ENCODE measurements around the gene TMEM94.

TMEM94 gene

GRCh38 chr17:75416006-75416405, 40.4 kb upstream of the TMEM94 start:
- Histone ChIP-seq H3K9me3 (replicated peaks; ENCODE audit: insufficient read depth, low read length) (no peaks in the 10 kb centered on the region), H3K27ac (ENCODE audit: low read length) (no peak overlapping the region), H3F3A (ENCODE audit: insufficient read depth, low read length) (no peaks in the 10 kb centered on the region), H3K4me2 (ENCODE audit: low read depth, low read length) (no peak overlapping the region), H2AFZ (ENCODE audit: low read length) (no peak overlapping the region), H3K9me2 (replicated peaks; ENCODE audit: insufficient read depth, low read length) (no peaks in the 10 kb centered on the region), H3K4me3 (ENCODE audit: low read length) (no peak overlapping the region), H3K79me2 (ENCODE audit: low read length) (no peaks in the 10 kb centered on the region), H3K4me1 (ENCODE audit: low read length) (0 out of 2 replicates have a peak, but pooled peaks cover 5% of the 10 kb centered on the region), H4K20me1 (ENCODE audit: insufficient read depth, low read length) (no peaks in the 10 kb centered on the region), H3K27me3 (replicated peaks; ENCODE audit: insufficient read depth, low read length) (peaks cover 4% of the 10 kb centered on the region; the same call in 1 of the 2 replicates), H3K36me3 (replicated peaks; ENCODE audit: insufficient read depth, low read length) (no peaks in the 10 kb centered on the region), H3K9ac (ENCODE audit: low read length) (no peak overlapping the region)
- DNase-seq, result no peak
- TF ChIP-seq EZH2 (optimal IDR thresholded peaks at IDR 0.05; ENCODE audit: low read depth, low read length), result no peak
- no peak for TF ChIP-seq EZH2phosphoT487 (IDR thresholded peaks at IDR 0.05; ENCODE audit: low read length)
- TF ChIP-seq, protein P1, sequence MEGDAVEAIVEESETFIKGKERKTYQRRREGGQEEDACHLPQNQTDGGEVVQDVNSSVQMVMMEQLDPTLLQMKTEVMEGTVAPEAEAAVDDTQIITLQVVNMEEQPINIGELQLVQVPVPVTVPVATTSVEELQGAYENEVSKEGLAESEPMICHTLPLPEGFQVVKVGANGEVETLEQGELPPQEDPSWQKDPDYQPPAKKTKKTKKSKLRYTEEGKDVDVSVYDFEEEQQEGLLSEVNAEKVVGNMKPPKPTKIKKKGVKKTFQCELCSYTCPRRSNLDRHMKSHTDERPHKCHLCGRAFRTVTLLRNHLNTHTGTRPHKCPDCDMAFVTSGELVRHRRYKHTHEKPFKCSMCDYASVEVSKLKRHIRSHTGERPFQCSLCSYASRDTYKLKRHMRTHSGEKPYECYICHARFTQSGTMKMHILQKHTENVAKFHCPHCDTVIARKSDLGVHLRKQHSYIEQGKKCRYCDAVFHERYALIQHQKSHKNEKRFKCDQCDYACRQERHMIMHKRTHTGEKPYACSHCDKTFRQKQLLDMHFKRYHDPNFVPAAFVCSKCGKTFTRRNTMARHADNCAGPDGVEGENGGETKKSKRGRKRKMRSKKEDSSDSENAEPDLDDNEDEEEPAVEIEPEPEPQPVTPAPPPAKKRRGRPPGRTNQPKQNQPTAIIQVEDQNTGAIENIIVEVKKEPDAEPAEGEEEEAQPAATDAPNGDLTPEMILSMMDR (IDR thresholded peaks at IDR 0.05; ENCODE audit: low read length), result no peak

DNA sequence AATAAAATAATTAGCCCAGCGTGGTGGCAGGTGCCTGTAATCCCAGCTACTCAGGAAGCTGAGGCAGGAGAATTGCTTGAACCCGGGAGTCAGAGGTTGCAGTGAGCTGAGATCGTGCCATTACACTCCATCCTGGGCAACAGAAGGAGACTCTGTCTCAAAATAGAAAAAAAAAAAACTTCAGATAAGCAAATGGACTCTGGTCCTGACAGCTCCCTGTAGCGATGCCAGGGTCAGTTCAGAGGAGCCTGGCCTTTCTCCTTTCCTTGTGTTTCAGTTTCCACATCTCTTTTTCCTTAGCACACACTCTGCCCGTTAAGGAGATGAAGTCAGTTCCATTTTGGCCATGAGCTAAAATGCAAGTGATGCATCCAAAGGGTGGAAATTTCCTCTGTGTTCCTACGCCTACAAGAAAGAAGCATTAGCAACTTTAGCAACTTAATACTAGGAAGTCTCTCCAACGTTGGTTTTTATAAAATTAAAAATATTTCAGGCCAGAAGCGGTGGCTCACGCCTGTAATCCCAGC, 39.3 kb upstream of the TMEM94 start:
- Histone ChIP-seq H3K9ac (ENCODE audit: low read length) (no peak overlapping the region), H3K27me3 (replicated peaks; ENCODE audit: insufficient read depth, low read length) (peaks cover 4% of the 10 kb centered on the region; the same call in 1 of the 2 replicates), H3K27ac (ENCODE audit: low read length) (no peak overlapping the region), H3K4me2 (ENCODE audit: low read depth, low read length) (no peak overlapping the region), H3K36me3 (replicated peaks; ENCODE audit: insufficient read depth, low read length) (no peaks in the 10 kb centered on the region), H3K79me2 (ENCODE audit: low read length) (no peaks in the 10 kb centered on the region), H3K4me3 (ENCODE audit: low read length) (no peak overlapping the region), H3K9me3 (replicated peaks; ENCODE audit: insufficient read depth, low read length) (no peaks in the 10 kb centered on the region), H3K9me2 (replicated peaks; ENCODE audit: insufficient read depth, low read length) (no peaks in the 10 kb centered on the region), H3K4me1 (ENCODE audit: low read length) (0 out of 2 replicates have a peak, but pooled peaks cover 3% of the 10 kb centered on the region), H4K20me1 (ENCODE audit: insufficient read depth, low read length) (no peaks in the 10 kb centered on the region), H2AFZ (ENCODE audit: low read length) (no peak overlapping the region), H3F3A (ENCODE audit: insufficient read depth, low read length) (no peaks in the 10 kb centered on the region)
- no peak for TF ChIP-seq EZH2 (optimal IDR thresholded peaks at IDR 0.05; ENCODE audit: low read depth, low read length)
- no peak for TF ChIP-seq EZH2phosphoT487 (IDR thresholded peaks at IDR 0.05; ENCODE audit: low read length)
- TF ChIP-seq, protein P1 (IDR thresholded peaks at IDR 0.05; ENCODE audit: low read length), result no peak
- no peak for DNase-seq

- H3K9me2 ChIP-seq (replicated peaks; ENCODE audit: insufficient read depth, low read length), result no peaks in the 10 kb centered on the region
- H3K9me3 ChIP-seq (replicated peaks; ENCODE audit: insufficient read depth, low read length), result no peaks in the 10 kb centered on the region
- H3K4me2 ChIP-seq (ENCODE audit: low read depth, low read length), result no peak overlapping the region
- no peaks in the 10 kb centered on the region for H3K79me2 ChIP-seq (ENCODE audit: low read length)
- peaks cover 4% of the 10 kb centered on the region; the same call in 1 of the 2 replicates for H3K27me3 ChIP-seq (replicated peaks; ENCODE audit: insufficient read depth, low read length)
- no peak for DNase-seq
- no peak overlapping the region for H3K9ac ChIP-seq (ENCODE audit: low read length)
- no peaks in the 10 kb centered on the region for H3F3A ChIP-seq (ENCODE audit: insufficient read depth, low read length)
- H4K20me1 ChIP-seq (ENCODE audit: insufficient read depth, low read length), result no peaks in the 10 kb centered on the region
- TF ChIP-seq EZH2phosphoT487 (IDR thresholded peaks at IDR 0.05; ENCODE audit: low read length), result no peak
- TF ChIP-seq EZH2 (optimal IDR thresholded peaks at IDR 0.05; ENCODE audit: low read depth, low read length), result no peak
- TF ChIP-seq, protein P1 (IDR thresholded peaks at IDR 0.05; ENCODE audit: low read length), result no peak
- no peaks in the 10 kb centered on the region for H3K36me3 ChIP-seq (replicated peaks; ENCODE audit: insufficient read depth, low read length)
- no peak overlapping the region for H2AFZ ChIP-seq (ENCODE audit: low read length)
- H3K4me3 ChIP-seq (ENCODE audit: low read length), result no peak overlapping the region
- no peak overlapping the region for H3K27ac ChIP-seq (ENCODE audit: low read length)
- no peaks in the 10 kb centered on the region for H3K4me1 ChIP-seq (ENCODE audit: low read length)
Measured at GRCh38 chr17:75418531-75418930, 37.9 kb upstream of the TMEM94 start.

Data from MM.1S (cell line).